HG02623 (cell line): ENCODE results near the gene TACSTD2.
"Not testable (repeated sequence)": the region's sequence is repeated elsewhere in the genome, so short reads cannot be mapped to it uniquely, and the experiment has no call there.

Experiments
- ATAC-seq: cut with Tn5 transposase; IDR thresholded peaks from one replicate; pipeline ENCODE4 v1.9.1; 2021; ENCODE audit warnings: moderate library complexity; ENCODE audit not compliant: unreplicated experiment

TACSTD2 gene

DNA sequence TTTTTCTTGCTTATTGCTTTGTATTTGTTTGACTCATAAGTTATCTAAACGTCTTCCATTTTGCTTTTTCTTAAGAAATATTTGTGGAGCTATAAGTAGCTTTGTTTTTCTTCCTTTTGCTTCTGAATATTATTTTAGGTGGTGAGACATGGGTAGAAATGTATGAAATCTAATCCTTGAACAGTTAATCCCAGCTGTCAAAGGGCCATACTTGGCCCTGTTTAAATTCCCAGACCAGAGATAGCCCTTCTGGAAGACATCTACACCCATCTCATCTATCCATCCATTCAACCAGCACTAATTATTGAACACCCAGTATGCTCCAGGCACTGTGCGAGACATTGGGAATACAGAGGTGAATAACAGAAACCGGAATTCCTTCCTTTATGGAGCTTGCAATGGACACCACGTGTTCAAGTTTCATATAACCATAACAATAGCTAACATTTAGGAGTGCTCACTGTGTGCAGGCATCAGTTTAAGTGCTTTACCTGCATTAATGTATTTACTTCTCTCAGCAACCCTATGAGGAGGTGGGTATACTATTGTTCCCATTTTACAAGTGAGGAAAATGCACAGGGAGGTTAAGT, 8.7 kb downstream of the TACSTD2 start:
- ATAC-seq, result no peak

DNA sequence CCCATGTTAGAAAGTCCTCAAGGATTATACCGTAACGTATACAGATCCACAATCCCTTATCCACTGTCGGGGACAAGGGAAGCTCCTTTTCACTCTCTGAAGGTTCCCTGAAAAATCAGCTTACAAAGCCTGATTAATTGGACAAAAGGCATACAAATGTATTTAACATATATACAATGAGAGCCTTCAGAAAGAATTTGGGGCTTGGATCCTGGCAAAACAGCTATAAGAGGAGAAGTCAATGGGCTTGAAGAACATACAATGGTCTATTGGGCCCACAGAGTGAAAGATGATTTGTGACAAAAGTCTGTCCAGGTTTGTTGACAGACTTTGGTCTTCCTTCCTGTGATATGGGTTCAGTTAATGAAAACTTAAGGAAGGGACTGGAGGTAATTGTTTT, 10.7 kb downstream of the TACSTD2 start:
- ATAC-seq, result no peak

DNA sequence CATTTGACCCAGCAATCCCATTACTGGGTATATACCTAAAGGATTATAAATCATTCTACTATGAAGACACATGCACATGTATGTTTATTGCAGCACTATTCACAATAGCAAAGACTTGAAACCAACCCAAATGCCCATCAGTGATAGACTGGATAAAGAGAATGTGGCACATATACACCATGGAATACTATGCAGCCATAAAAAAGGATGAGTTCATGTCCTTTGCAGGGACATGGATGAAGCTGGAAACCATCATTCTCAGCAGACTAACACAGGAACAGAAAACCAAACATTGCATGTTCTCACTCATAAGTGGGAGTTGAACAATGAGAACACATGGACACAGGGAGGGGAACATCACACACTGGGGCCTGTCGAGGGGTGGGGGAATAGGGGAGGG, 13.3 kb downstream of the TACSTD2 start:
- not testable (repeated sequence) for ATAC-seq

DNA sequence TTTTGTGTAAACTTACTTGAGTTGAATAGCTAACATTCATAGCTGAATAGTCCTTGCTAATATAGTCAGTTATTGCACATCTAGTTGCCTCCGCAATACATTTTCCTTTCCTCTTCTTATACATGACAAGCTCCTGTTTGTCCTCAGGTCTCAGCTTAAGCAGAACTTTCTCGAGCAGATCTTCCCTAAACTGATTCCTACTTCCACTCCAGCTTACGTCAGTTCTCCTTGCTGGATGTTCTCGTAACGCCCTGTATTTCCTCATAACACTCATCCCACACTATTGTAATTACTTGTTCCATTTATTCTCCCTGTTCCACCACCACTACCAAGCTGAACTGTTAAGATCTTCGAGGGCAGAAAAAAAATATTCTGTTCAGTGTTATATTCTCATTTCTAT, 15.4 kb downstream of the TACSTD2 start:
- no peak for ATAC-seq

DNA sequence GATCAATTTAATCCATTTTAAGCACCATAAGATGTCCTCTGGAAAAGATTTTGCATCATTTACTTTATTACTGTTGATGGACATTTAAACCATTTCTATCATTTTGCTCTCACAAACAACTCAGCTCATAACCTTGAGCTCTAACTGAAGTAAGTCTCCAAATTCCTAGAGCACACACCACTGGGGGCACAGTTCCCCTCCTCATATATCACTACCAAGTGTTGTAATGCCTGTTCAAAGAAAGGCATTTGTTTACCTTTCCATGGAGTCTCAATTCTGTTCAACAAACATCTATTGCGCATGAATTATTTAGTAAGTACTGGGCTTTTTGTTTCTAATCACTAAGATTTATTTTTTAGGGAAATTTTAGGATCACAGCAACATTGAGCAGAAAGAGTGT, 21.7 kb downstream of the TACSTD2 start:
- ATAC-seq, result no peak

DNA sequence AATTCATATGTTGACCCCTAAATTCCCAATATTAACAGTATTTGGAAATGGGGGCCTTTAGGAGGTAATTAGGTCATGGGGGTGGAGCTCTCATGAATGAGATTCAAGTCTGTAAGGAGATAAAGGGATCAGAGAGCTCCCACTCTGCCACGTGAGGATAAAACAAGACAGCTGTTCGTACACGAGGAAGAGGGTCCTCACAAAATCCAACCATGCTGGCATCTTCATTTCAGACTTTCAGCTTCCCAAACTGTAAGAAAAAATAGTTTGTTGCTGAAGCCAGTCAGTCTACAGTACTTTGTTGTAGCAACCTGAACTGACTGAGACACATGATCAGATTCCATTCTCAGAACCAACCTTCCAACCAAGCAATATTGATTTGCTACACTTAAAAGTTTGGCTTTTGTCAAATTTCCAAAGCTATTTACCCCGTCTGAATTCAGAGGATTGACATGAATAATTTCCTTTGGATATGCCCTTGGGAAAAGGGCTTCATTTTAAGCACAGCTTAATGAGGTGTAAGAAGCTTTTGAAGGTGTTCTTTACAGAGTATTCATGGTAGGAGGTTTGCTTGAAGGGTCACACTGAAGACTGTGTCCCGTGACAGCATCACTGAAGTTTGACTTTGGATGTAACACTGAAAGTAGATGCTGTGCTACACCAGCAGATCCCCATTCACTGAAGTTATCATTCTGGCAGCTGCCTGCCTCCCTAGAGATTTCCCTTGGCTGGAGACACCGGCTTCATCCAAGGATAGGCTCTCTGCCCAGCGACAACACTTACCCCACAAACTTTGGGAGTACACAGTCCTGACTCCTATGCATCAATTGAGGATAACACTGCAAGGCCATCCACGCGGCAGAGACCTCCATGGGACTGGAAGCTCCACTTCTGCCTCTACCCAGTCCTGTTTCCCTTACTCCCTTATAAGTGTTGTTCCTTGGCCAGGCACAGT, 25.6 kb downstream of the TACSTD2 start:
- ATAC-seq, result no peak

DNA sequence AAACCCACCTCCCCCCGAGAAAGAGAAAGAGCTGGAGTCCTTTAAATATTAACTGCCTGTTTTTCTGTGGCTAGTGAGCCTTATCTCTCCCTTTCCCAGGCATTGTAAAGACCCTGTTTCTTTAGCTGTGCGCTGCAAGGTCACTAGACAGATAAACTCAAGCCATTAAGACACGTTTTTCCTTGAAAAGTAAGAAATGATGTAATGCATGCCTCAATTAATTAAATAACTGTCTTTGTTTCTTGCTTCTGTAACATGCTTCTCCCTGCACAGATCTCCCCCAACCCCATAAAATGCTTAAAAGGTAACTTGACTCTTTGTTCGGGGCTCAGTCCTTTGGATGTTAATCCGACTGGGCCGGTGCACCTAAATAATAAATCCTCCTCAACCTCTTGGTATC, 27.8 kb downstream of the TACSTD2 start:
- not testable (repeated sequence) for ATAC-seq

DNA sequence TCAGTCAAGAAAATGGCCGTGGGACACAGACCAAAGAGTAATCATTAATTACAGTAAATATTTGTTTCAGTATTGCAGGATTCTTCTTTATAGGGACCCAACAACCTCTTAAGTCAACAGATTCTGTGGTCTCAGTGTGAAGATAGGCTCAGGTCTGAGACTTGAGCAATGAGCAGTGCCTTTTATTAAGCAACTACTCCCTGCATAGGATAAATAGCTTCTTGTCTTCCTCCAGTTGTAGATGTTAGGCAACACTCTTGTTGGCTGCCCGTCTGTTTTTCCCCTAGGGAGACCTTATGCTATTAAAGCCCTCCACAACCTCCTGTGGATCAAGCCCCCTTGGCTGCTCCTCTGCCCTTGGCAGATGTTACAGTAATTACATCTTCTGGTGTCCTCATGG, 28.7 kb downstream of the TACSTD2 start:
- ATAC-seq, result no peak

DNA sequence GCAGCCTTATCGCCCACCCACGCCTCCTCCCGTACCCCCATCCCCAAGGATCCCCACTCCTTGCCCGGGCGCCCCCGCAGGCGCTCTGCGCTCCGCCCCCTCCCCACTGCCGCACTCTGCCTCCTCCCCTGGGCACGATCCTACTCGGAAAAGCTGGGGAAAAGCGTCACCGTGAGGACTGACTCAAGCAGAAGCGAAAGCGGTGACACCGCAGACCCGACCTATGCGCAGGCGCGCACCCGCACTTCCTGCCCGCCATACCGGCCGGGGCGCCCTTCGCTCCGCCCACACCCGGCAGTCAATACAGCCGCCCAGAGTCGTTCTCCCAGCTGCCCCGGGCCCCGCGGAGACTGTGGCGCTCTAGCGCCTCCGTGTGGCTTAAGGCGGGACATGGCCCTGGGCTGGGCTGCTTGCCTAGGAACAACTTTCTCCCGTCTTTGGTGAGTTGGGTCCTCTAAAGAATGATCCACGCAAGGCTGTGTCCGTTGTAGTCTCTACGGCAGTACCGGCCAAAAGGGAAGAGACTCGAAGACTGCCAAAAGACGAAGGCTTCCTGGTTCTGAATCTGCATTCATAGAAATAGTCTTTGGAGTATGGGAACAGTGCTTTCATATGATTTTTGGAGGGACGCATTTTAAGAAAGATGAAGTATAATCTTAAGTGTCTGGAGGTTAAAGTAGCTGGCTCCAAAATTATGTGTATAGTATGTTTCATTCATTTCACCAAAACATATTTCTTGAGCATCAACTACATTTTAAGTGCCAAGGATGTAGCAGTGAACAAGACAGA, 30.3 kb downstream of the TACSTD2 start, which contains the start of gene OMA1:
Gene OMA1 (minus strand): TSS at position 207 of the 789 bp plus-strand sequence. CDS start 7,432 bp downstream, outside the sequence.
- ATAC-seq, result peak; percentile 97

- ATAC-seq, result peak; percentile 28
Measured at GRCh38 chr1:58545591-58546519, 31.2 kb downstream of the TACSTD2 start.

GRCh38 chr1:58543260-58543659, 33.8 kb downstream of the TACSTD2 start:
- no peak for ATAC-seq

GRCh38 chr1:58539553-58539952, 37.5 kb downstream of the TACSTD2 start:
- ATAC-seq, result no peak

GRCh38 chr1:58538821-58539220, 38.2 kb downstream of the TACSTD2 start:
- ATAC-seq, result no peak

DNA sequence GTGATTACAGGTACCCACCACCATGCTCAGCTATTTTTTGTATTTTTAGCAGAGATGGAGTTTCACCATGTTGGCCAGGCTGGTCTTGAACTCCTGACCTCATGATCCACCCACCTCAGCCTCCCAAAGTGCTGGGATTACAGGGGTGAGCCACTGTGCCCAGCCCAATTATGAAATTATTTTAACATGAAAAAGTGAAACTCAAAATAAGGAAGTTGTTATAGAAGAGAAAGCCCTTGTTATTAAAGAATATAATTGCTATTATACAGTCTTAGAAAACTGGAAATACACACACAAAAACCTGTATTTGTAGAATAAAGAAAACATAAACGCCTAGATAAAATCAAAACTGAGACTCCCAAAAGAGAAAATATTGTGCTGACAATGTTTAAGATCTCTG, 45.2 kb downstream of the TACSTD2 start:
- not testable (repeated sequence) for ATAC-seq

GRCh38 chr1:58529284-58529683, 47.8 kb downstream of the TACSTD2 start:
- ATAC-seq, result no peak

- no peak for ATAC-seq
Measured at GRCh38 chr1:58528518-58528917, 48.5 kb downstream of the TACSTD2 start.
